Neural cell (in vitro differentiated cells): ENCODE data around the gene COL20A1. TPM values are rescaled to one million over a fixed set of nuclear protein-coding genes. Genes with fewer than 3 reads are reported as not detected.

ENCODE experiments used
- H2AFZ ChIP-seq: fragments of 200-600, 300-800 bp; sonication (generic), shearing (Covaris generic); 2 replicates; pipeline ENCODE4 v1.6.0; 2014; ENCODE audit warnings: low read depth, mild to moderate bottlenecking, antibody characterized with exemption, low read length, moderate library complexity
- H3F3A ChIP-seq: fragments of 200-600 bp; shearing (Covaris generic); 2 replicates; pipeline ENCODE4 v1.6.1; 2016; ENCODE audit warnings: mild to moderate bottlenecking, moderate library complexity, mixed read lengths, antibody characterized with exemption, low read length; ENCODE audit not compliant: insufficient read depth, poor library complexity, severe bottlenecking
- H3K27ac ChIP-seq: fragments of 200-600, 300-800 bp; sonication (generic), shearing (Covaris generic); 2 replicates; pipeline ENCODE4 v1.5.1; 2014; ENCODE audit warnings: mild to moderate bottlenecking, low read length, moderate library complexity
- H3K27me3 ChIP-seq: fragments of 300-800, 200-600 bp; sonication (generic), shearing (Covaris generic); 2 replicates; pipeline ENCODE4 v1.6.0; 2014; ENCODE audit warnings: mild to moderate bottlenecking, low read depth, low read length, moderate library complexity; ENCODE audit not compliant: insufficient read depth
- H3K36me3 ChIP-seq: fragments of 300-800, 200-600 bp; sonication (generic), shearing (Covaris generic); 2 replicates; pipeline ENCODE4 v1.5.1; 2014; ENCODE audit warnings: mild to moderate bottlenecking, antibody characterized with exemption, low read length, moderate library complexity; ENCODE audit not compliant: insufficient read depth
- H3K4me2 ChIP-seq: fragments of 300-800, 200-600 bp; sonication (generic), shearing (Covaris generic); 2 replicates; pipeline ENCODE4 v1.6.0; 2014; ENCODE audit warnings: mild to moderate bottlenecking, low read length
- H3K4me3 ChIP-seq: fragments of 300-800, 200-600 bp; sonication (generic), shearing (Covaris generic); 2 replicates; pipeline ENCODE4 v1.5.1; 2014; ENCODE audit warnings: mild to moderate bottlenecking, low read length, moderate library complexity
- H3K79me2 ChIP-seq: fragments of 200-600 bp; shearing (Covaris generic); replicated peaks from 2 replicates; pipeline ENCODE4 v1.6.0; 2014; ENCODE audit warnings: mild to moderate bottlenecking, low read length, moderate library complexity; ENCODE audit not compliant: insufficient read depth
- H3K9ac ChIP-seq: fragments of 300-800, 200-600 bp; sonication (generic), shearing (Covaris generic); 2 replicates; pipeline ENCODE4 v1.6.1; 2016; ENCODE audit warnings: mild to moderate bottlenecking, low read length, mixed read lengths
- H3K9me2 ChIP-seq: fragments of 200-600 bp; shearing (Covaris generic); 2 replicates; pipeline ENCODE4 v1.6.1; 2016; ENCODE audit warnings: mild to moderate bottlenecking, low read length, mixed read lengths; ENCODE audit not compliant: insufficient read depth
- H3K9me3 ChIP-seq: fragments of 200-600, 300-800 bp; sonication (generic), shearing (Covaris generic); 2 replicates; pipeline ENCODE4 v1.6.1; 2016; ENCODE audit warnings: mild to moderate bottlenecking, mixed run types, low read length, moderate library complexity, mixed read lengths
- H4K20me1 ChIP-seq: fragments of 200-600 bp; shearing (Covaris generic); 2 replicates; pipeline ENCODE4 v1.6.1; 2016; ENCODE audit warnings: mild to moderate bottlenecking, mixed run types; ENCODE audit not compliant: insufficient read depth
- EP300 ChIP-seq: fragments of 450-650 bp; conservative IDR thresholded peaks from 2 replicates; pipeline ENCODE4 v1.6.1; 2014; ENCODE audit warnings: antibody characterized with exemption, mild to moderate bottlenecking, moderate library complexity; ENCODE audit not compliant: poor library complexity, severe bottlenecking
- EZH2 ChIP-seq: fragments of 200-600, 300-800 bp; shearing (Covaris generic), sonication (generic); IDR thresholded peaks from 2 replicates; pipeline ENCODE4 v1.6.1; 2014; ENCODE audit warnings: antibody characterized with exemption, low read length, borderline replicate concordance, mild to moderate bottlenecking; ENCODE audit not compliant: insufficient read depth, poor library complexity, severe bottlenecking
- MXI1 ChIP-seq: fragments of 450-650 bp; conservative IDR thresholded peaks from 2 replicates; pipeline ENCODE4 v1.6.1; 2014; ENCODE audit warnings: antibody characterized with exemption, mild to moderate bottlenecking; ENCODE audit not compliant: poor library complexity, severe bottlenecking
- POLR2AphosphoS5 ChIP-seq: IDR thresholded peaks from 2 replicates; pipeline ENCODE4 v1.6.1; 2012
- SMC3 ChIP-seq: fragments of 450-650 bp; conservative IDR thresholded peaks from 2 replicates; pipeline ENCODE4 v1.6.1; 2014; ENCODE audit warnings: antibody characterized with exemption, mild to moderate bottlenecking, moderate library complexity; ENCODE audit not compliant: poor library complexity
- TAF1 ChIP-seq: IDR thresholded peaks from 2 replicates; pipeline ENCODE4 v1.6.1; 2012; ENCODE audit warnings: low read depth
- polyA plus RNA-seq: library from polyadenylated mRNA; depleted of rRNA; stranded (reverse); fragments of >200 nt; gene quantifications from 2 replicates; pipeline ENCODE4 v1.2.3, GENCODE V29; 2014
- TF ChIP-seq, protein P1 (sequence below): IDR thresholded peaks from 2 replicates; pipeline ENCODE4 v1.6.1; 2012; ENCODE audit warnings: borderline replicate concordance
- TF ChIP-seq, protein P2 (sequence below): fragments of 450-650 bp; IDR thresholded peaks from 2 replicates; pipeline ENCODE4 v1.5.1; 2014; ENCODE audit warnings: antibody characterized with exemption, mild to moderate bottlenecking, moderate library complexity; ENCODE audit not compliant: poor library complexity, severe bottlenecking

COL20A1 gene
- polyA plus RNA-seq, 1 donor from 2014 or later, result 1.1 TPM

DNA sequence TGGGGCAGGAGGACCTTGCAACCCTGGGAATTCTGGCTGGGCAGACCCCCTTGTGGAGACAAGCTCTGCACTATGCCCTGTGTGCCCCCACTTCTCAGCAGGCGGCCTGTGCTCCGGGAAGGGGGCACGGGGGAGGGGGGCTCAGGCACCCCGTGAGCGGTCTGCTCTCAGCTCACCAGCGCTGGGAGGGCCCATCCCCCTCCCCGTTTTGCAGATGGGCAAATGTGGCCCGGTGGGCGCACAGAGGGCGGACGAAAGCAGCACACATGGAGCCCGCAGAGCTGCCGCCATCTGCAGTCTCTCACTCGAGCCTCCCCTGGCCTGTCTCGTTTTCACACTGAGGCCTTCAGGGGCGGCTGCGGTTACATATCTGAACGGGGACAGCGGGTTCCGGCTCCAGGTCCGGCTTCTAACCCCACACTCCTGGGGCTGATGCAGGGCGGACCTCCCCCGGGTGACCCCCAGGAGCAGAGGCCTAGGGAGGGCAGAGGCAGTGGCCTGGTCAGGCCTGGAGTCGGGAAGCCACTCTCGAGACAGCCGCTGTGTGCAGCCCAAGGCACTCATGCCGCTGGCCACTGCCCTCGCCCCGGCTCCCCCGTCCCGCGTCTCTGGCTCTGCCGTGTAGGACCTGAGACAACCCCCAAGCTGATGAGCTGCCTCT is 54.2 kb downstream of the COL20A1 start:
- Histone ChIP-seq H3K27ac (no peak overlapping the region), H3K9me3 (no peaks in the 10 kb centered on the region), H3K4me2 (no peak overlapping the region), H3K79me2 (no peaks in the 10 kb centered on the region), H3K9ac (no peak overlapping the region), H3K27me3 (no peaks in the 10 kb centered on the region), H3F3A (no peaks in the 10 kb centered on the region), H2AFZ (no peak overlapping the region), H3K4me3 (no peak overlapping the region), H3K36me3 (no peaks in the 10 kb centered on the region), H4K20me1 (no peaks in the 10 kb centered on the region), H3K9me2 (no peaks in the 10 kb centered on the region)
- TF ChIP-seq, protein P1, sequence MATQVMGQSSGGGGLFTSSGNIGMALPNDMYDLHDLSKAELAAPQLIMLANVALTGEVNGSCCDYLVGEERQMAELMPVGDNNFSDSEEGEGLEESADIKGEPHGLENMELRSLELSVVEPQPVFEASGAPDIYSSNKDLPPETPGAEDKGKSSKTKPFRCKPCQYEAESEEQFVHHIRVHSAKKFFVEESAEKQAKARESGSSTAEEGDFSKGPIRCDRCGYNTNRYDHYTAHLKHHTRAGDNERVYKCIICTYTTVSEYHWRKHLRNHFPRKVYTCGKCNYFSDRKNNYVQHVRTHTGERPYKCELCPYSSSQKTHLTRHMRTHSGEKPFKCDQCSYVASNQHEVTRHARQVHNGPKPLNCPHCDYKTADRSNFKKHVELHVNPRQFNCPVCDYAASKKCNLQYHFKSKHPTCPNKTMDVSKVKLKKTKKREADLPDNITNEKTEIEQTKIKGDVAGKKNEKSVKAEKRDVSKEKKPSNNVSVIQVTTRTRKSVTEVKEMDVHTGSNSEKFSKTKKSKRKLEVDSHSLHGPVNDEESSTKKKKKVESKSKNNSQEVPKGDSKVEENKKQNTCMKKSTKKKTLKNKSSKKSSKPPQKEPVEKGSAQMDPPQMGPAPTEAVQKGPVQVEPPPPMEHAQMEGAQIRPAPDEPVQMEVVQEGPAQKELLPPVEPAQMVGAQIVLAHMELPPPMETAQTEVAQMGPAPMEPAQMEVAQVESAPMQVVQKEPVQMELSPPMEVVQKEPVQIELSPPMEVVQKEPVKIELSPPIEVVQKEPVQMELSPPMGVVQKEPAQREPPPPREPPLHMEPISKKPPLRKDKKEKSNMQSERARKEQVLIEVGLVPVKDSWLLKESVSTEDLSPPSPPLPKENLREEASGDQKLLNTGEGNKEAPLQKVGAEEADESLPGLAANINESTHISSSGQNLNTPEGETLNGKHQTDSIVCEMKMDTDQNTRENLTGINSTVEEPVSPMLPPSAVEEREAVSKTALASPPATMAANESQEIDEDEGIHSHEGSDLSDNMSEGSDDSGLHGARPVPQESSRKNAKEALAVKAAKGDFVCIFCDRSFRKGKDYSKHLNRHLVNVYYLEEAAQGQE, result no peak
- TF ChIP-seq POLR2AphosphoS5 (no peak), EP300 (no peak), MXI1 (no peak), SMC3 (no peak), EZH2 (no peak)
- TF ChIP-seq, protein P2, sequence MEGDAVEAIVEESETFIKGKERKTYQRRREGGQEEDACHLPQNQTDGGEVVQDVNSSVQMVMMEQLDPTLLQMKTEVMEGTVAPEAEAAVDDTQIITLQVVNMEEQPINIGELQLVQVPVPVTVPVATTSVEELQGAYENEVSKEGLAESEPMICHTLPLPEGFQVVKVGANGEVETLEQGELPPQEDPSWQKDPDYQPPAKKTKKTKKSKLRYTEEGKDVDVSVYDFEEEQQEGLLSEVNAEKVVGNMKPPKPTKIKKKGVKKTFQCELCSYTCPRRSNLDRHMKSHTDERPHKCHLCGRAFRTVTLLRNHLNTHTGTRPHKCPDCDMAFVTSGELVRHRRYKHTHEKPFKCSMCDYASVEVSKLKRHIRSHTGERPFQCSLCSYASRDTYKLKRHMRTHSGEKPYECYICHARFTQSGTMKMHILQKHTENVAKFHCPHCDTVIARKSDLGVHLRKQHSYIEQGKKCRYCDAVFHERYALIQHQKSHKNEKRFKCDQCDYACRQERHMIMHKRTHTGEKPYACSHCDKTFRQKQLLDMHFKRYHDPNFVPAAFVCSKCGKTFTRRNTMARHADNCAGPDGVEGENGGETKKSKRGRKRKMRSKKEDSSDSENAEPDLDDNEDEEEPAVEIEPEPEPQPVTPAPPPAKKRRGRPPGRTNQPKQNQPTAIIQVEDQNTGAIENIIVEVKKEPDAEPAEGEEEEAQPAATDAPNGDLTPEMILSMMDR, result no peak

DNA sequence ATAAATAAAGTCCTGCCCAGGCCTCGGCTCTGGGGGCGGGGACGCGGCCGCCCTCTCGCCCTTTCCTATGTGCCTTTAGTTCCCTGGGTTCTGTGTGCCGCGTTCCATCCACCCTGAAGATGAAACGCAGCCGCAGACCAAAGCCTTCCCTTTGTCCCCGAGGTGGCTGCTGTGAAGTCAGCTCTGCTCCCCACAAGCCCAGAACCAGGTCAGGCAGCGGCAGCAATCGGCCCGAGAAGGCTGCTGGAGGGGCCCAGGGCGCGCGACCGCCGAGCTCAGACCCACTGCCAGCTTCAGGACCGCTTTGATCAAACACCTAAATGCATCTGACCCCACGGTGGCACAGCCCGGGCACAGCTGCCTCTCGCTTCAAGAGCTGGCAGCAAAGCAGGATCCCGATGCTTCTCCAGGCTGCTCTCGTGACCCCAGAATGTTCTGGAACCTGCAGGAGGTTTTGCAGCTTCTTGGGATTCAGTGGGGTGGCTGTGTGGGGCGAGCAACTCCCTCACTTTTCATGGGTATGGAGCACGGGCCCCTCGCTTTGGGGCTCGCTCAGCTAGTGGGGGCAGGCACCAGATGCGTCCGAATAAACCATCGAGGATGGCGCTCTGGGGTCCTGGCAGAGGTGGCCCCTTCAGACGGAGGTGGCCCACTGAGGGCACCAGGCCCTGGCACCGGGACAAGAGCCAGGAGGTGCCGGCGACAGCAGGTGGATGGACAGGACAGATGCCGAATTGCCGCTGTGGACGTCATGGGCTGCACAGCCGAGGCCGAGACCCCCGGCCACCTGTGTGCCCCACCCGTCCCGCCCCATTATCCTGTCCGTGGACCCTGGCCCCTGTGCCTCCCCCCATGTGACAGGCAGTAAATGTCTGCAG is 55.2 kb downstream of the COL20A1 start:
- no peak overlapping the region for H2AFZ ChIP-seq

More for the DNA sequence above, 55.2 kb downstream of the COL20A1 start:
- no peak overlapping the region for H3K9ac ChIP-seq
- TF ChIP-seq POLR2AphosphoS5 (no peak), MXI1 (no peak), EZH2 (no peak), TAF1 (no peak), SMC3 (no peak), EP300 (no peak)
- TF ChIP-seq, protein P1, result no peak
- TF ChIP-seq, protein P2, result no peak
- H3K79me2 ChIP-seq, result no peaks in the 10 kb centered on the region
- H4K20me1 ChIP-seq, result no peaks in the 10 kb centered on the region
- no peaks in the 10 kb centered on the region for H3K27me3 ChIP-seq
- no peaks in the 10 kb centered on the region for H3K9me2 ChIP-seq
- no peak overlapping the region for H3K4me2 ChIP-seq
- H3K9me3 ChIP-seq, result no peaks in the 10 kb centered on the region
- no peaks in the 10 kb centered on the region for H3F3A ChIP-seq
- no peak overlapping the region for H3K27ac ChIP-seq
- H3K4me3 ChIP-seq, result no peak overlapping the region
- no peaks in the 10 kb centered on the region for H3K36me3 ChIP-seq
